K562 (cell line): Measurements from ENCODE around the gene CCDC15. TPM values are rescaled to one million over a fixed set of nuclear protein-coding genes. Genes with fewer than 3 reads are reported as not detected.
A peak's percentile ranks its signal among the peaks of the same experiment; 100 is the strongest.

Experiments
- ARID1B ChIP-seq: fragments of 450-650 bp; IDR thresholded peaks from 2 replicates; pipeline ENCODE4 v1.6.1; 2016; ENCODE audit warnings: antibody characterized with exemption, mild to moderate bottlenecking, inconsistent platforms
- ARNT ChIP-seq, 2 experiments: fragments of 450-650 bp; IDR thresholded peaks; 2 replicates each; pipeline ENCODE4 v1.6.1; 2016; ENCODE audit warnings: mild to moderate bottlenecking in 1 of 2
- C11orf30 ChIP-seq: fragments of 450-650 bp; IDR thresholded peaks from 2 replicates; pipeline ENCODE4 v1.6.1; 2016; ENCODE audit warnings: low read depth, mild to moderate bottlenecking
- CBX8 ChIP-seq: fragments of 200-600 bp; sonication (generic); IDR thresholded peaks from 2 replicates; pipeline ENCODE4 v1.6.1; 2012; ENCODE audit warnings: borderline replicate concordance, mixed run types, low read depth, mild to moderate bottlenecking, moderate library complexity, mixed read lengths, low read length, control low read depth, inconsistent platforms; ENCODE audit not compliant: poor library complexity, severe bottlenecking; ENCODE audit errors: extremely low read depth
- CTCF ChIP-seq, 3 experiments: IDR thresholded peaks in 2 of 3; conservative IDR thresholded peaks in 1 of 3; 2 replicates each; pipeline ENCODE4 v1.5.1; 2011 to 2012; ENCODE audit warnings: low read length in 3 of 3, mild to moderate bottlenecking in 3 of 3, control low read depth in 2 of 3, improper control_type of control experiment in 1 of 3, inconsistent platforms in 1 of 3, low read depth in 1 of 3, mixed read lengths in 1 of 3, moderate library complexity in 1 of 3; ENCODE audit not compliant: insufficient read depth in 2 of 3
- DPF2 ChIP-seq: fragments of 450-650 bp; IDR thresholded peaks from 2 replicates; pipeline ENCODE4 v1.6.1; 2016
- FOSL1 ChIP-seq: fragments of 200-800 bp; sonication (Bioruptor generic); conservative IDR thresholded peaks from 2 replicates; pipeline ENCODE4 v1.6.1; 2016; ENCODE audit warnings: missing genetic modification characterization, missing compliant biosample characterization
- HDAC8 ChIP-seq: fragments of 450-650 bp; IDR thresholded peaks from 2 replicates; pipeline ENCODE4 v1.6.1; 2016; ENCODE audit warnings: mild to moderate bottlenecking, missing genetic modification characterization, moderate library complexity, missing compliant biosample characterization
- HNRNPK ChIP-seq: fragments of 200-400 bp; formaldehyde crosslinking; IDR thresholded peaks from one replicate; pipeline ENCODE4 v1.6.1; 2018; ENCODE audit warnings: mild to moderate bottlenecking, low read depth, low read length; ENCODE audit not compliant: poor library complexity, severe bottlenecking
- RAD21 ChIP-seq, 2 experiments: fragments of 250-450 bp in 1 of 2; fragments of 450-650 bp in 1 of 2; sonication (Bioruptor Pico) in 1 of 2; formaldehyde crosslinking in 1 of 2; IDR thresholded peaks in 1 of 2; conservative IDR thresholded peaks in 1 of 2; 2 replicates each; pipeline versions ENCODE4 v1.4.0 to v1.8.0; 2020 to 2022; ENCODE audit warnings: mild to moderate bottlenecking in 2 of 2, moderate library complexity in 1 of 2
- RFX1 ChIP-seq: fragments of 450-650 bp; IDR thresholded peaks from 2 replicates; pipeline ENCODE4 v1.6.1; 2016; ENCODE audit warnings: mild to moderate bottlenecking, moderate library complexity
- ZFPM2 ChIP-seq: fragments of 250-450 bp; sonication (Bioruptor Pico); IDR thresholded peaks from 2 replicates; pipeline ENCODE4 v1.5.1; 2022; ENCODE audit warnings: mild to moderate bottlenecking
- ZHX1 ChIP-seq: fragments of 150-350 bp; conservative IDR thresholded peaks from 2 replicates; pipeline ENCODE4 v1.6.1; 2014; ENCODE audit warnings: low read length
- ZNF316 ChIP-seq: fragments of 450-650 bp; IDR thresholded peaks from 2 replicates; pipeline ENCODE4 v1.6.1; 2016
- ZNF318 ChIP-seq, 2 experiments: fragments of 450-650 bp; IDR thresholded peaks; 2 replicates each; pipeline ENCODE4 v1.6.1; 2016; ENCODE audit warnings: mild to moderate bottlenecking in 2 of 2, borderline replicate concordance in 1 of 2, low read depth in 1 of 2, moderate library complexity in 1 of 2
- polyA plus RNA-seq, 8 experiments: library from polyadenylated mRNA; depleted of rRNA in 4 of 8; stranded (reverse) in 5 of 8; unstranded in 3 of 8; fragments of >200 nt; fragmentation: Nextera tagmentation in 2 of 8; fragmentation: Illumina TruSeq in 1 of 8; extraction: Ambion mirVana in 2 of 8; extraction: Trizol in 1 of 8; gene quantifications; 2 replicates each; pipeline versions ENCODE4 v1.2.1 to v1.2.3, GENCODE V29; 2011 to 2014; ENCODE audit warnings: inconsistent platforms in 1 of 8, missing spikeins in 1 of 8
- total RNA-seq, 7 experiments: library from RNA; depleted of rRNA in 6 of 7; stranded (reverse); fragments of >200 nt in 6 of 7; fragmentation: Illumina TruSeq in 2 of 7; extraction: Trizol in 2 of 7; gene quantifications; 2 replicates each; pipeline versions ENCODE4 v1.2.1 to v1.2.3, GENCODE V29; 2011 to 2021; ENCODE audit warnings: low replicate concordance in 1 of 7

The CCDC15 gene
- total and polyA plus RNA-seq, 9 of the 15 experiments (the other 6 are each of a cell fraction or from before 2014, with no cell fraction given) = 1.9 to 9.2 (median 3.9) TPM

- no peak for TF ChIP-seq RFX1
- no peak for TF ChIP-seq ZNF318 (IDR thresholded peaks at IDR 0.05; ENCODE audit: borderline replicate concordance in 1 of 2, low read depth in 1 of 2)
- TF ChIP-seq C11orf30 = peak; percentile 74
- peak; percentile 41; the same call in 1 of the 2 replicates for TF ChIP-seq ZNF316
- TF ChIP-seq CTCF (IDR thresholded peaks at IDR 0.05 in 2 of 3, conservative IDR thresholded peaks at IDR 0.05 in 1 of 3; ENCODE audit: insufficient read depth in 2 of 3, low read depth in 1 of 3, low read length in 3 of 3) = peak in 1 of 3 experiments; percentile 30; a peak in 3 of 6 replicates
- no peak for TF ChIP-seq ARNT (IDR thresholded peaks at IDR 0.05)
- peak; percentile 62 for TF ChIP-seq FOSL1 (tag)
- peak; percentile 31 to 35; a peak in 2 of 4 replicates for TF ChIP-seq RAD21 (CRISPR knock-in tag; conservative IDR thresholded peaks at IDR 0.05 in 1 of 2, IDR thresholded peaks at IDR 0.05 in 1 of 2)
- TF ChIP-seq ZHX1 = no peak
- 0 out of 2 replicates have a peak, but pooled peaks have one; percentile 28 for TF ChIP-seq DPF2
- peak; percentile 21; the same call in 1 of the 2 replicates for TF ChIP-seq ARID1B
- TF ChIP-seq HDAC8 (tag) = 0 out of 2 replicates have a peak, but pooled peaks have one; percentile 34
- TF ChIP-seq ZFPM2 = no peak
- TF ChIP-seq HNRNPK = no peak
- no peak for TF ChIP-seq CBX8
These were observed 121.9 kb downstream of the CCDC15 start (continued) for GRCh38 chr11:125075900-125076317.
